ENCODE data around the gene KRT82.
A peak's percentile ranks its signal among the peaks of the same experiment; 100 is the strongest.

KRT82 gene

GRCh38 chr12:52379536-52379935 is 26.6 kb downstream of the KRT82 start:
- DNase-seq, result no peak

GRCh38 chr12:52378091-52378490 is 28.0 kb downstream of the KRT82 start:
- DNase-seq, result no peak

- DNase-seq, result no peak
Observed at GRCh38 chr12:52377266-52377665, 28.9 kb downstream of the KRT82 start.

- peak; percentile 34 for DNase-seq
Observed at GRCh38 chr12:52372216-52373154, 33.6 kb downstream of the KRT82 start.

- no peak for DNase-seq
Observed at GRCh38 chr12:52371716-52372115, 34.4 kb downstream of the KRT82 start.

GRCh38 chr12:52370926-52371608 is 35.1 kb downstream of the KRT82 start:
- DNase-seq, result no peak

GRCh38 chr12:52369809-52370208 is 36.3 kb downstream of the KRT82 start:
- DNase-seq, result no peak

- no peak for DNase-seq
Observed at GRCh38 chr12:52369211-52369610, 36.9 kb downstream of the KRT82 start.

GRCh38 chr12:52368508-52368907 is 37.6 kb downstream of the KRT82 start:
- no peak for DNase-seq

- DNase-seq, result no peak
Observed at GRCh38 chr12:52367876-52368275, 38.3 kb downstream of the KRT82 start.

- DNase-seq, result no peak
Observed at GRCh38 chr12:52366738-52367485, 39.2 kb downstream of the KRT82 start, which contains the start of gene KRT85. KRT85 (minus strand) TSS chr12:52367481; CDS start chr12:52367405, 76 bp downstream.

GRCh38 chr12:52364901-52365489 is 41.1 kb downstream of the KRT82 start:
- no peak for DNase-seq

GRCh38 chr12:52364061-52364460 is 42.1 kb downstream of the KRT82 start:
- DNase-seq, result no peak

GRCh38 chr12:52363111-52363679 is 42.9 kb downstream of the KRT82 start:
- no peak for DNase-seq

GRCh38 chr12:52362118-52362726 is 43.9 kb downstream of the KRT82 start:
- no peak for DNase-seq

- no peak for DNase-seq
Observed at GRCh38 chr12:52361553-52361952, 44.6 kb downstream of the KRT82 start.

- no peak for DNase-seq
Observed at GRCh38 chr12:52360663-52361271, 45.4 kb downstream of the KRT82 start.

- no peak for DNase-seq
Observed at GRCh38 chr12:52360106-52360662, 46.0 kb downstream of the KRT82 start.

GRCh38 chr12:52359621-52360061 is 46.5 kb downstream of the KRT82 start:
- no peak for DNase-seq

- DNase-seq, result no peak
Observed at GRCh38 chr12:52358575-52359350, 47.4 kb downstream of the KRT82 start.

Measured in NCI-H446 treated with DMSO at 0.1 percent for 48 hours (cell line).